ENCODE results near the gene ITPRIP. TPM values are rescaled to one million over a fixed set of nuclear protein-coding genes. Genes with fewer than 3 reads are reported as not detected.

Gene ITPRIP
- total RNA-seq, 4 donors from 2014 or later = 28.0 to 44.2 (median 29.4) TPM

DNA sequence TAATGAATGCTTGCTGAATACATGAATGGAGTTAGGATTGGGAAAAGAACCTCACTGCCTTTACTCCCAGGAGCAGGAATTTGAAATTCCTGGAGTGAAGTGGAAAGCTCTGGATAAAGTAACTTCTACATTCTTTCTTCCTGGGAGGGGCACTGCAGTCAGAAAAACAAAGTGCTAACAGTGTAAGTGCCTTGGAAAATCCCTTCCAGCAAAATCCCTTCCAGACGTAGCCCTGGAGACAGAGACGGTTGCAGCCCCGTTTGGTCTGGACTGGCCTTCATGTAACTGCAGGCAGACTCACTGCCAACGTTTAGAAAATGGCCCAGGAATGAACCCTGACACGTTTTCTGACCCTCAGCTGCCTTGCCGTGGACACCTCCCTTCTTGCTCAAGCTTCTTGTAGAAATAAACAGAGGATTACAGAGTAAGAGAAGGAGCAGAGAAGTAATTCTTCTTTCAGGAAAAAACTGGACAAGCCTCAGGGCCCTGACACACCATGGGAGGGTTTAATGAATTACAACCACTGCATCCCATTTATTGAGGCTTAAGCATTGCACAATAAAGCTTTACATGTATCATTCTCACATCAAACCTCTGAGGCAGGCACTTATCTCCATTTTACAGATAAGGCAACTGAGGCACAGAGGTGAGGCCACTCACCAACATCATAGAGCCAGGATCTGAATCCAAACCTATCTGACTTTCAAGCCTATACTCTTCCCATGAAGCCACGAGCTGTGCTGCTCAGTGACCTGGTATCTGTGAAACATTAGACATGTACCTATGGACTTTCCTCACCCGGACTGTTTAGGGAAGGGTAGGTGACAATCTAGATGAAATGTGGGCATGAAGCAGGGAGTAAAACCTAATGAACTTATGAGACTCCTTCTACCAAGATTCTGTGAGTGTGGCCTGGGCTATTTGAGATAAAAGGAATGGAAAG, 7.8 kb downstream of the ITPRIP start:
- no peaks in the 10 kb centered on the region for H3K27me3 ChIP-seq
- 24 to 34% methylated on average over 8 of the region's 8 CpGs for WGBS, 2 donors
- no peak for DNase-seq
- H3K9me3 ChIP-seq = no peaks in the 10 kb centered on the region
- no peak overlapping the region for H3K4me3 ChIP-seq (replicated peaks in 1 of 3)
- peak overlapping the region; percentile 66 to 99 (median 98) for H3K27ac ChIP-seq
- no peaks in the 10 kb centered on the region for H3K36me3 ChIP-seq
- H3K4me1 ChIP-seq = peaks cover 100% of the 10 kb centered on the region in 2 donors
- TF ChIP-seq, protein P1, sequence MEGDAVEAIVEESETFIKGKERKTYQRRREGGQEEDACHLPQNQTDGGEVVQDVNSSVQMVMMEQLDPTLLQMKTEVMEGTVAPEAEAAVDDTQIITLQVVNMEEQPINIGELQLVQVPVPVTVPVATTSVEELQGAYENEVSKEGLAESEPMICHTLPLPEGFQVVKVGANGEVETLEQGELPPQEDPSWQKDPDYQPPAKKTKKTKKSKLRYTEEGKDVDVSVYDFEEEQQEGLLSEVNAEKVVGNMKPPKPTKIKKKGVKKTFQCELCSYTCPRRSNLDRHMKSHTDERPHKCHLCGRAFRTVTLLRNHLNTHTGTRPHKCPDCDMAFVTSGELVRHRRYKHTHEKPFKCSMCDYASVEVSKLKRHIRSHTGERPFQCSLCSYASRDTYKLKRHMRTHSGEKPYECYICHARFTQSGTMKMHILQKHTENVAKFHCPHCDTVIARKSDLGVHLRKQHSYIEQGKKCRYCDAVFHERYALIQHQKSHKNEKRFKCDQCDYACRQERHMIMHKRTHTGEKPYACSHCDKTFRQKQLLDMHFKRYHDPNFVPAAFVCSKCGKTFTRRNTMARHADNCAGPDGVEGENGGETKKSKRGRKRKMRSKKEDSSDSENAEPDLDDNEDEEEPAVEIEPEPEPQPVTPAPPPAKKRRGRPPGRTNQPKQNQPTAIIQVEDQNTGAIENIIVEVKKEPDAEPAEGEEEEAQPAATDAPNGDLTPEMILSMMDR (IDR thresholded peaks at IDR 0.05) = no peak
- no peak for TF ChIP-seq POLR2A (IDR thresholded peaks at IDR 0.05)
- intact Hi-C loops (cut with DNase I) = no loop called here

DNA sequence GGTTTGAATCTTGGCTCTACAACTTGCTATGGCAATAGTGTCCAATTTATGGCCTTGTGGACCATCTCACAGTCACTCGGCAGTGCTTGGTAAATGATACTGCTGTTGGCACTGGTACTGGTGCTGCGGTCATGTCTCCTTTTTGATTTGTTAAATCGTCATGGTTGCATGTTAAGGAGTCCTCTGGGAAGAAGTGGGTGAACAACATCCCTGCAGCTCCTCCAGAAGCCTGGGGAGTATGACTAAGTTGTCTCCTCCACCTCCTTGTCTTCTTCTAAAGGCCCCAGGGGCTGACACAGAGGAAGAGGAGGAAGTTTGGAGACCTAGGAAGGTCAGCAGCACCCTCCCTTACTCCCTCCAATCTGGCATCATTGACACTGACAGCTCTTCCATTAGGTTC, 8.5 kb downstream of the ITPRIP start:
- Histone ChIP-seq H3K4me1 (peaks cover 100% of the 10 kb centered on the region in 2 donors), H3K4me3 (replicated peaks in 1 of 3) (no peak overlapping the region), H3K36me3 (no peaks in the 10 kb centered on the region), H3K27ac (peak overlapping the region; percentile 66 to 99 (median 98)), H3K9me3 (no peaks in the 10 kb centered on the region), H3K27me3 (no peaks in the 10 kb centered on the region)
- DNase-seq = no peak
- TF ChIP-seq, protein P1 (IDR thresholded peaks at IDR 0.05) = no peak
- no peak for TF ChIP-seq POLR2A (IDR thresholded peaks at IDR 0.05)
- whole genome bisulfite sequencing, 2 donors = 50 to 66% methylated on average over 3 of the region's 3 CpGs
- intact Hi-C loops (cut with DNase I) = no loop called here

DNA sequence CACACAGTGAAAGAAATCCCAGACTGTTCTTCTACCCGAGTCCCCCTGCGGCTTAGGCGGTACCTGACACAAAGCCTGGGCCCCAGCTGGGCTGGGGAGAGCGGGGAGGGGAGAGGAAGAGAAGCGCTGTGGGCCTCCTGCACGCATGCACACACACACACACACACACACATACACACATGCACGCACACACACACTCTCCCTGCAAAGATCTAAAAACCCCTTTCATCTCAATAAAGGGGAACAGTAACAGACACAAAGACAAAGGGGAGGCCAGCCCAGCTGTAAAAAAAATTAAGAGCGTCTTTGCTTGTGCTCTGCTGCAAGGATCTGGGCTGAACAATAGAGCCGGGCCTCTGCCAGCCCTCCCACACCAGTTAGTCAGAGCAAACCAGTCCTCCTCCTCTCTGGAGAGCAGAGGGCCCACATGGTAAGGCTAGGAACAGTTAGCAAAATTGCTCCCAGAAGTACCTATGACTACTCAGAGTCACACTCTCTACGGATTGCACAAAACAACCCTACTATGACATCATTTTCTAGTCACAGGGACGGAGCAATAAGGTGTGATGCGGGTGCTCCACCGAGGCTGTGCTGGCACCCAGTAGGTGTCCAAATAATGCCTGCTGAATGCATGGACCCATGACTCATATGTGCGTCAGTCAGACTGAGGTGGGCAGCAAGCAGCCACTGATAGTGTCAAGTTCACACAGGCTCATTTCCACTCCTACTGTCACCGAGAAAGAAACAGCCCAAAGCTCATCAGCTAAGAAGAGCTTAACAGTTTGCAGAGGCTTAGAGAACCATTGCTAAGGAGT, 9.2 kb downstream of the ITPRIP start:
- intact Hi-C loops (cut with DNase I) = no loop called here

DNA sequence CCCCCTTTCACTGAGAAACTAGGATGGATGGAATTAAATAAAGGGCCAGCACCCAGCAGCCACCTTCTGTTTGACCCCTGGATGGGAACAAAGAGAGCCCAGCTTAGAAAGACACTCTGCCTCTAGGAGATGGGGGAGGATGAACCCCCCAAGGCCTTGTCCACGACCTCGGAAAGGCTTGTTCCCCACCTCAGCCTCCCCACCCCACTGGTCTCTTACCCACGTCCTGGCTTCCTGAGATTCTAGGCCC, 9.7 kb downstream of the ITPRIP start:
- H3K9me3 ChIP-seq = no peaks in the 10 kb centered on the region
- H3K27ac ChIP-seq = peak overlapping the region; percentile 55 to 99 (median 98)
- 47 to 63% methylated on average over 3 of the region's 3 CpGs for WGBS, 2 donors
- no peak for DNase-seq
- no peaks in the 10 kb centered on the region for H3K36me3 ChIP-seq
- no peak for TF ChIP-seq POLR2A (IDR thresholded peaks at IDR 0.05)
- peak overlapping the region in 1 of 3 donors; percentile 4 for H3K4me3 ChIP-seq (replicated peaks in 1 of 3)
- H3K27me3 ChIP-seq = no peaks in the 10 kb centered on the region
- intact Hi-C loops (cut with DNase I) = no loop called here
- H3K4me1 ChIP-seq = peaks cover 100% of the 10 kb centered on the region in 2 donors

More for the DNA sequence above, 9.2 kb downstream of the ITPRIP start:
- Histone ChIP-seq H3K4me1 (peaks cover 100% of the 10 kb centered on the region in 2 donors), H3K27me3 (no peaks in the 10 kb centered on the region), H3K9me3 (no peaks in the 10 kb centered on the region), H3K36me3 (no peaks in the 10 kb centered on the region), H3K4me3 (replicated peaks in 1 of 3) (no peak overlapping the region), H3K27ac (peak overlapping the region; percentile 66 to 99 (median 98))
- peak; percentile 63 to 71 for DNase-seq
- WGBS, 2 donors = 52 to 64% methylated on average over 13 to 15 of the region's 15 CpGs
- TF ChIP-seq POLR2A (IDR thresholded peaks at IDR 0.05) = peak in 1 of 2 donors; percentile 11
- TF ChIP-seq, protein P1 (IDR thresholded peaks at IDR 0.05) = peak in 1 of 6 experiments; percentile 2

DNA sequence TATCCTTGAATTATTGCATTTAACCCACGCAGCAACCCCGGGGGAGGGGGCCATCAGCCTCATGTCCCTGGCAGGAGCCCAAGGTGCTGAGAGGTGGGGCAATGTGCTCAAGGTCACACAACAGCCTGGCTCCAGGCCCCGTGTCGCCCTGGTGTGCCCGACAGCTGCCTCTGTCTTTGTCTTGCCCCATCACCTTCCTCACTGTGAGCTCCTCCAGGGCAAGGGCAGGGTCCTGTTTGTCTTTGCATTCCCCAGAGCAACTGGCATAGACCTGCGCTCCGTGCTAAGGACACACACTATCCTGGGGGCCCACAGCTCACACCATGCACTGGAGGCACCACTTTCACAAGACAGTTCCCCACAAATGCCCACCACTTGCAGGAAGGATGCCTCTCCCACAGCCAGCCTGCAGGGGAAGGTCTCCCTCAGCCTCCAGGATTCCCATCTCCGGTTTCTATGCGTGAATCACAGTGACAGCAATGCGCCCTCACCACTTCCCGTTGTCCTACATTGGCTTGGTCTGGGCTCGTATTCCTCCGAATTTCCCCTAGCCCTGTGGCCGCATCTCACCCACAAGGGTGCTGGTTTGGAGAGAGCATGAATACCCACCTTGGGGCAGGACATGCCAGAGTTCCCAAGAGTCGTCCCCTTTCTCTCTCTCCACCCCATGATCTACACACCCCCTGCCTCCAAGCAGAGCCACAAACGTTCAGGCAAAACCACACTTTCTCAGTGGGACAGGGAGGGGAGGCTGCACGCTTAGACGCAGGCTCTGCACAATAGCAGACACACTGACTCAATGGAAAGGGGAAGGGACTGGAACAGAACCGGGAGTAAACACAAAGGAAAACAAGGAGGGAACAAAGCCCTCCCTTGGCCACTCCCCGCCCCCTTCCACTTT, 10.3 kb downstream of the ITPRIP start:
- DNase-seq = peak; percentile 31 to 46
- Histone ChIP-seq H3K36me3 (no peaks in the 10 kb centered on the region), H3K27me3 (no peaks in the 10 kb centered on the region), H3K4me3 (replicated peaks in 1 of 3) (peak overlapping the region in 1 of 3 donors; percentile 4), H3K9me3 (no peaks in the 10 kb centered on the region), H3K4me1 (peaks cover 100% of the 10 kb centered on the region in 2 donors), H3K27ac (peak overlapping the region; percentile 55 to 99 (median 98))
- WGBS, 2 donors = 76 to 78% methylated on average over 15 of the region's 20 CpGs
- no peak for TF ChIP-seq POLR2A (IDR thresholded peaks at IDR 0.05)
- TF ChIP-seq, protein P1 (IDR thresholded peaks at IDR 0.05) = no peak
- intact Hi-C loops (cut with DNase I) = no loop called here
